Measurements from ENCODE around the gene CD300LD.

DNA sequence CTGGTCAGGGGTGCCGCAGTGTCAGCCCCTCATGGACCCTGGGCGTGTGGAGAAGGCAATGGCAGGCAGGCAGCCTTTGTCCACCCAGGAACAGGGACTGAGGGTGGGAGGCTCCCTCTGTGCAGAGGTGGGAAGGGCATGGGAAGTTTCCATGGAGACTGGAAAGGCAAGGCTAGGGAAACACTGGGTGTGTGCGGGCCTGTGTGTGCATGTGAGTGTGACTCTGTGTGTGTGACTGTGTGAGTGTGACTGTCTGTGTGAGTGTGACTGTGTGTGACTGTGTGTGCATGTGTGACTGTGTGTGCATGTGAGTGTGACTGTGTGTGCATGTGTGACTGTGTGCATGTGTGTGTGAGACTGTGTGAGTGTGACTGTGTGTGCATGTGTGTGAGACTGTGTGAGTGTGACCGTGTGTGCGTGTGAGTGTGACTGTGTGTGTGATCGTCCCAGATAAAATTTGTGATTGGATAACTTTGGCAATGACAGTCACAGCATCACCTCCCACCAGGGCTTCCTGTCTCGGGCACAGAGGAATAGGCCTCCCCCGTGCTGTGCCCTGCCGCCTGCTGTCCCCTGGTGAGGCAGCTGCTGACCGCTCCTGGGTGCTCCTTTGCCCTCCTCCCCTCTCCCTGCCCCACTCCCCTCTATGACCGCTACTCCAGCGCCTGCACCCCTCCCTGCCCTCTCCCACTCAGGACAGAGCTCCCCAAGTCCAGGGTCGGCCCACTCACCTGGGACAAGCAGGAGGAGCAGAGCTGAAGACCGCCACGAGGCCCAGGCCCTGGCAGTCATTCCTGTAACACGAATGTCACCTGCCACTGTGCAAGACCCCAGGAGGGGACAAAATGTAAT is 46.9 kb downstream of the CD300LD start:
- TF ChIP-seq, protein P1, sequence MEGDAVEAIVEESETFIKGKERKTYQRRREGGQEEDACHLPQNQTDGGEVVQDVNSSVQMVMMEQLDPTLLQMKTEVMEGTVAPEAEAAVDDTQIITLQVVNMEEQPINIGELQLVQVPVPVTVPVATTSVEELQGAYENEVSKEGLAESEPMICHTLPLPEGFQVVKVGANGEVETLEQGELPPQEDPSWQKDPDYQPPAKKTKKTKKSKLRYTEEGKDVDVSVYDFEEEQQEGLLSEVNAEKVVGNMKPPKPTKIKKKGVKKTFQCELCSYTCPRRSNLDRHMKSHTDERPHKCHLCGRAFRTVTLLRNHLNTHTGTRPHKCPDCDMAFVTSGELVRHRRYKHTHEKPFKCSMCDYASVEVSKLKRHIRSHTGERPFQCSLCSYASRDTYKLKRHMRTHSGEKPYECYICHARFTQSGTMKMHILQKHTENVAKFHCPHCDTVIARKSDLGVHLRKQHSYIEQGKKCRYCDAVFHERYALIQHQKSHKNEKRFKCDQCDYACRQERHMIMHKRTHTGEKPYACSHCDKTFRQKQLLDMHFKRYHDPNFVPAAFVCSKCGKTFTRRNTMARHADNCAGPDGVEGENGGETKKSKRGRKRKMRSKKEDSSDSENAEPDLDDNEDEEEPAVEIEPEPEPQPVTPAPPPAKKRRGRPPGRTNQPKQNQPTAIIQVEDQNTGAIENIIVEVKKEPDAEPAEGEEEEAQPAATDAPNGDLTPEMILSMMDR (IDR thresholded peaks at IDR 0.05), result no peak
- TF ChIP-seq POLR2AphosphoS5 (IDR thresholded peaks at IDR 0.05) (no peak), EP300 (IDR thresholded peaks at IDR 0.05) (no peak)
